Endodermal cell (in vitro differentiated cells): ENCODE measurements around the gene CSNK1A1L. TPM values are rescaled to one million over a fixed set of nuclear protein-coding genes. Genes with fewer than 3 reads are reported as not detected.

Experiments used
- total RNA-seq, 2 donors: library from RNA; stranded (reverse); fragmentation: NEBNext Ultra II Directional in 1 of 2; extraction: Animal tissue kit (Norgen Biotek cat#: 25700) in 1 of 2; gene quantifications; 2 replicates in 1 of 2; 3 replicates in 1 of 2; pipeline ENCODE4 v1.2.1, GENCODE V29; 2021

The CSNK1A1L gene
- total RNA-seq, 2 donors from 2014 or later: not detected

Other genes with a start within 250 kb of the CSNK1A1L start
- gene SMAD9, start 185.4 kb downstream of the CSNK1A1L start, total RNA-seq: 10 to 100 TPM in 1 of 2 donors, 1 to 10 TPM in 1; 9.0 to 13.3 TPM
- gene ALG5, start 106.3 kb downstream of the CSNK1A1L start, total RNA-seq: 10 to 100 TPM; 21.8 to 21.9 TPM
- 10 to 100 TPM; 68.6 to 83.5 TPM for gene EXOSC8, start 104.9 kb downstream of the CSNK1A1L start, total RNA-seq
- 100 to 1,000 TPM in 1 of 2 donors, 10 to 100 TPM in 1; 84.8 to 102 TPM for gene SUPT20H, start 46.0 kb downstream of the CSNK1A1L start, total RNA-seq